ENCODE measurements around the gene NBEAL1.

- TF ChIP-seq, protein P1, sequence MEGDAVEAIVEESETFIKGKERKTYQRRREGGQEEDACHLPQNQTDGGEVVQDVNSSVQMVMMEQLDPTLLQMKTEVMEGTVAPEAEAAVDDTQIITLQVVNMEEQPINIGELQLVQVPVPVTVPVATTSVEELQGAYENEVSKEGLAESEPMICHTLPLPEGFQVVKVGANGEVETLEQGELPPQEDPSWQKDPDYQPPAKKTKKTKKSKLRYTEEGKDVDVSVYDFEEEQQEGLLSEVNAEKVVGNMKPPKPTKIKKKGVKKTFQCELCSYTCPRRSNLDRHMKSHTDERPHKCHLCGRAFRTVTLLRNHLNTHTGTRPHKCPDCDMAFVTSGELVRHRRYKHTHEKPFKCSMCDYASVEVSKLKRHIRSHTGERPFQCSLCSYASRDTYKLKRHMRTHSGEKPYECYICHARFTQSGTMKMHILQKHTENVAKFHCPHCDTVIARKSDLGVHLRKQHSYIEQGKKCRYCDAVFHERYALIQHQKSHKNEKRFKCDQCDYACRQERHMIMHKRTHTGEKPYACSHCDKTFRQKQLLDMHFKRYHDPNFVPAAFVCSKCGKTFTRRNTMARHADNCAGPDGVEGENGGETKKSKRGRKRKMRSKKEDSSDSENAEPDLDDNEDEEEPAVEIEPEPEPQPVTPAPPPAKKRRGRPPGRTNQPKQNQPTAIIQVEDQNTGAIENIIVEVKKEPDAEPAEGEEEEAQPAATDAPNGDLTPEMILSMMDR (IDR thresholded peaks at IDR 0.05), result no peak
- TF ChIP-seq POLR2A (IDR thresholded peaks at IDR 0.05) (no peak), POLR2AphosphoS5 (IDR thresholded peaks at IDR 0.05) (no peak)
Observed at GRCh38 chr2:203177361-203177760, 162.7 kb downstream of the NBEAL1 start.
